ENCODE results near the gene ARAF. TPM values are rescaled to one million over a fixed set of nuclear protein-coding genes. Genes with fewer than 3 reads are reported as not detected.

Gene ARAF
- total RNA-seq, 1 donor from 2014 or later, result 69.9 TPM

GRCh38 chrX:47561659-47562151, 700 bp downstream of the ARAF start:
- intact Hi-C loops (cut with DNase I), result no loop called here
- DNase-seq (ENCODE audit: low spot score), result no peak

- intact Hi-C loops (cut with DNase I), result no loop called here
- no peak for DNase-seq (ENCODE audit: low spot score)
Measured at GRCh38 chrX:47562615-47563243, 1.7 kb downstream of the ARAF start.

DNA sequence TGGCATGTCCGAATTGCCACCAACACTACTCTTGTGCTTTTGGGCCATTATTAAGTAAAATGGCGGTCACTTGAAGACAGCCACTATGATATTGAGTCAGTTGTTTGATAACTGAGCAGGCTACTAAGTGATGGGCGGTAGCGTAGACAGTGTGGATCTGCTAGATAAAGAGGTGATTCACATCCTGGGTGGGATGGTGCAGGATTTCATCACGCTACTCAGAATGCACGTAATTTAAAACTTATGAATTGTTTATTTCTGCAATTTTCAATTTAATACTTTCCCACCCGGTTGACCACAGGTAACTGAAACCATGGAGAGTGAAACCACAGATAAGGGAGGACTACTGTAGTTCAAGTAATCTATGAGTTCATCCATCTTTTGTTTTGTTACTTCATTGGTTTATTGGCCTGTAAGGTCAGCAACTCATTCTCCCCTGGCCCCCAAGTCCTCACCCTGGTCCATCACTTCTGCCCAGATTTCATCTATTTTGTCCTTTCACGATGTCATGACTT, 2.9 kb downstream of the ARAF start:
- no peak for DNase-seq (ENCODE audit: low spot score)
- intact Hi-C loops (cut with DNase I), result no loop called here

DNA sequence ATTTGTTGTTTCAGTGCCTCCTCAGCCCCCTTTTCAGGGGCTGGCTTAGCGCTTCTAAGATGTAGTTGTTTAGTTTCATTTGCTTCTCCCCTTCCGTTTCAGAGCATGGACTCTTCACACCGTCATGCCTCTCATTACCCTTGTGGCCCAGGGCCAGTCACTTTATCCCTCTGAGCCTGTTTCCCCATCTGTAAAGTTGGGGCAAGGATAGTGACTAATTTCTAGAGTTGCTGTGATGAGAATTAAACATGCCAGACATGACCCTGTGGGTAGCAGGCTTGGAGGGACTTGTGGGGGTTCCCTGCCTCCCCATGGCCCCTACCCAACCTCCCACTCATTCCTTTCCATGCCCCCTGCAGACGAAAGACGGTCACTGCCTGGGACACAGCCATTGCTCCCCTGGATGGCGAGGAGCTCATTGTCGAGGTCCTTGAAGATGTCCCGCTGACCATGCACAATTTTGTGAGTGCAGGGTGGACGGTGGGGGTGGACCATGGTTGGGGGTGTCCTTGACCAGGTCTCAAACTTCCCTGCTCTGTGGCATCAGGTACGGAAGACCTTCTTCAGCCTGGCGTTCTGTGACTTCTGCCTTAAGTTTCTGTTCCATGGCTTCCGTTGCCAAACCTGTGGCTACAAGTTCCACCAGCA, 3.6 kb downstream of the ARAF start:
- intact Hi-C loops (cut with DNase I), result no loop called here
- DNase-seq (ENCODE audit: low spot score), result no peak

DNA sequence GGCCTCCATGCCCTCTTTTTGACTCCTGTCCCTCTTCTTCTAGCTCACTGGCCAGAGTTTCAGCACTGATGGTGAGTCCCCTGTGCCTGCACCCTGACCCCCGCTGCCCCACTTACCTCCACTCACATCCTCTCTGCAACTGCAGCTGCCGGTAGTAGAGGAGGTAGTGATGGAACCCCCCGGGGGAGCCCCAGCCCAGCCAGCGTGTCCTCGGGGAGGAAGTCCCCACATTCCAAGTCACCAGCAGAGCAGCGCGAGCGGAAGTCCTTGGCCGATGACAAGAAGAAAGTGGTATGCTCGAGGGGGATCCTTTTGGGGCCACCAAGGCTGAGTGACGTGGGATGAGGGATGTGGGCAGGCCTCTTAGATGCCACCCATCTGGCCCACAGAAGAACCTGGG, 5.8 kb downstream of the ARAF start:
- intact Hi-C loops (cut with DNase I), result no loop called here
- DNase-seq (ENCODE audit: low spot score), result no peak

DNA sequence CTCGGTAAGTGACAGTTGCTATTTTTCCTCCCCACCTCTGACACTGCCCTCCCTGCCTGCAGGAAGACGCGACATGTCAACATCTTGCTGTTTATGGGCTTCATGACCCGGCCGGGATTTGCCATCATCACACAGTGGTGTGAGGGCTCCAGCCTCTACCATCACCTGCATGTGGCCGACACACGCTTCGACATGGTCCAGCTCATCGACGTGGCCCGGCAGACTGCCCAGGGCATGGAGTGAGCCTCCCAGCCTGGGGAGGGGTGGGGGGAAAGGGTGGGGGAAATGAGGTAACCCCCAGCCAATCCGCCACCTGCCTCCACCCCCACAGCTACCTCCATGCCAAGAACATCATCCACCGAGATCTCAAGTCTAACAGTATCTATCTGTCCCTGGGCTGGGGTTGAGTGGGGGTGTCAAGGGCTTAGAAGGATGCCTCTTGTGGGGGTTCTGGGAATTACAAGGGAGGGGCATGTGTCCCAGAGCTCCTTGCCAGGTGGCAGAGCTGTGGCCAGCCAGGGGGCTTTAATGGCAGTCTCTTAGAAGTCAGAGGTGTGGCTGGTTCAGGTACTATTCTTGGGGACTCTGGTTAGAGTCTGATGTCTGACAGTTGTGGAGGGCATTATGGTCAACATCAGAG, 7.8 kb downstream of the ARAF start:
- intact Hi-C loops (cut with DNase I), result no loop called here
- DNase-seq (ENCODE audit: low spot score), result no peak

GRCh38 chrX:47570794-47571193, 9.8 kb downstream of the ARAF start:
- intact Hi-C loops (cut with DNase I), result loop anchor here (5.0 kb wide), 1 partner anchor 72 kb away; no protein-coding TSS in a partner anchor
- DNase-seq (ENCODE audit: low spot score), result no peak

- intact Hi-C loops (cut with DNase I), result loop anchor here (5.0 kb wide), 1 partner anchor 71 kb away; no protein-coding TSS in a partner anchor
- no peak for DNase-seq (ENCODE audit: low spot score)
Measured at GRCh38 chrX:47571215-47571614, 10.2 kb downstream of the ARAF start.

- intact Hi-C loops (cut with DNase I), result loop anchor here (5.0 kb wide), 1 partner anchor 70 kb away; no protein-coding TSS in a partner anchor
- DNase-seq (ENCODE audit: low spot score), result no peak
Measured at GRCh38 chrX:47571896-47572295, 10.9 kb downstream of the ARAF start.

DNA sequence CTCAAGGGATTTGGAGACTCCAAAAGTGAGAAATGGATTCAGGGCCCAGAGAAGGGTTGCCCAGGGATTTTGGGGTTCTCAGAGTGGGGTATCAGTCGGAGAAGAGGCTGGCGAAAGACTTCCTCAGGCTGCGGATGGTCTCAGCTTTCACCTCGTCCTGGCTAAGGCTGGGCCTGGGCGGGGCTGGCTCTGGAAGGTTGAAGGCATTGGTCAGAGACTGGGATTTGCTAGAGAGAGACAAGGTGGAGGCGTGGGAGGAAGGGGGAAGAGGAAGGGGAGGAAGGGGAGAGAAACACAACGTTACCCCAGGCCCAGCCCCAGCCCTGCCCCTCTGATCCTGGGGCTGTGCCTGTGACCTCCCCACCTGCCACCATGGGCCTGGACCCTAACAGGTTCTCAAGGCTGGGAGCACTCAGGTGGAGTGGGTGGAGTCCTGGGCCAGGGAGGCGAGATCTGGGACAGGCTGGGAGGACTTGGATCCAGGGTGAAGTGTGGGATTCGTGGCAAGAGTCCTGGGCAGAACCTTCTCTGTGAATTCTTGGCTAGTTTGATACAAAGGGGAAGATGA, 11.9 kb downstream of the ARAF start:
- DNase-seq (ENCODE audit: low spot score), result no peak
- intact Hi-C loops (cut with DNase I), result loop anchor here (5.0 kb wide), 1 partner anchor 69 kb away; no protein-coding TSS in a partner anchor

DNA sequence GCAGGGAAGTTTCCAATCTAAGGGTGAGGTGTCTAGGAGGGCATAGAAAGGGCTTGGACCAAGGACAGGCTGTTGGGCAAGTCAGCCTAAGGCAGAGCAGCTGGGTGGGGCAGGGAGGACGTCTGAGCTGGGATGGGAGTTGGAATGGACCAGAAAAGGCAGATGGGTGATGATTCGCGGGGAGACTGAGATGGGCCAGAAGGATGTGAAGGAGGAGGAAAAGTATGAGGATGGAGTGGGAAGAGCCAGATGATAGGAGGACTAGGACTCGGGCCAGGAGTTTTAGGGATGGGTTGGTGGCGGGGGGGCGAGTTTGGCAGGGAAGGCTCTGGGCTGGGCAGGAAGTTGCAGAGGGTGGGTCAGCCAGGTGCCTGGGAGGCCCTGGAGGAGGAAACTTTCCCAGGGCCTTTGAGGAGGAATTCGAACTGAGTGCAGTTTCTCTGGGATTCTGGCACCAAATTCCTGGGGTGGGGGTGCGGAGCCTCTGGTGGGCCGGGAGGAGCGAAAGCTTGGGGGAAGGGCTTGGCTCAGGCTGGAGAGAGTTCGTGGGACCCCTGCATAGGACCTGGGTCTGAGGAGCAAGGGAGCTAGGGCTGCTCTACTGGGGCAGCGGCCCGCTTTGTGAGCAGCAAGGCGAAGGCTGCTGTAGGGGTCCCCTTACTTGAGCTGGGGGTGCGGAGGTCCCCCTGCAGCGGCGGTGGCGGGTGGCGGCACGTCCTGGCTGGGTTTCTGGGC, 12.5 kb downstream of the ARAF start:
- DNase-seq (ENCODE audit: low spot score), result no peak
- intact Hi-C loops (cut with DNase I), result loop anchor here (5.0 kb wide), 1 partner anchor 69 kb away; no protein-coding TSS in a partner anchor

- intact Hi-C loops (cut with DNase I), result loop anchor here (5.0 kb wide), 1 partner anchor 68 kb away; no protein-coding TSS in a partner anchor
- DNase-seq (ENCODE audit: low spot score), result no peak
Measured at GRCh38 chrX:47574076-47574546, 13.1 kb downstream of the ARAF start.

DNA sequence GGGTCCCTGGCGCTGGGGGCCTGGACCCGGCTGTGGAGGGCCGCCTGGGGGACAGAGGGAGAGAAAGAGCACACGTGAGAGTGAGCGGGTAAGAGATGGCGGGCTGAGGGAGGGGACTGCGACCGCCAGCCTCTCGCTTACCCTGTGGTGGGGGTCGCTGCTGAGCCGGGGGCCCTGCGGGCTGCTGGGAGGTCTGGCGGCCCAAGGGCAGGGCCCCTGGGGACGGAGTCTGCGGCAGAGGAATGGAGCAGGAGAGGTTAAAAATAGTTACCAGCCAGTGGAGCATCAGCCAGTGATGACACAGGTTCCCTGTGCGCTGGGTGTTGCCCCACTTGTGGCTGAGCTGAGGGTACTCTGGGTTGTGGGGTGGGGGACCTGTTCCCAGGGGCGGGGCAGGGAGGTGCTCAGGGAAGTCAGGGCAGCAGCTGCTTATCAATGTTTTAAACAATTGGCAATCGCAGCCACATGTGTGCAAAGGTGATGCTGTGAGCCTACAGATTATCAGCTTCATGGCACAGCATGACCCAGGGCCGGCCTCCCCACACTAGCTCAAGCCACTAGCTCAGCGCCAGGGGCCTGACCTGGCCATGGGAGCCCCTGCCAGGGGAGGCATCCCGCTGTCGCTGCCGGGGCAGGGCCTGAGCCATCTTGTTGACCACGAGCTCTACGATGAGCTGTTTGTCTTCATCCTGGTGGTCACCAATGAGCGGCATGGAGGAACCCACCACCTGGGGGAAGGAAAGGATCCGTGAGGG, 13.7 kb downstream of the ARAF start:
- DNase-seq (ENCODE audit: low spot score), result no peak
- intact Hi-C loops (cut with DNase I), result loop anchor here (5.0 kb wide), 1 partner anchor 68 kb away; no protein-coding TSS in a partner anchor

GRCh38 chrX:47576021-47576898, 15.3 kb downstream of the ARAF start:
- DNase-seq (ENCODE audit: low spot score), result no peak
- intact Hi-C loops (cut with DNase I), result no loop called here

- intact Hi-C loops (cut with DNase I), result no loop called here
- DNase-seq (ENCODE audit: low spot score), result no peak
Measured at GRCh38 chrX:47577424-47577823, 16.4 kb downstream of the ARAF start.

DNA sequence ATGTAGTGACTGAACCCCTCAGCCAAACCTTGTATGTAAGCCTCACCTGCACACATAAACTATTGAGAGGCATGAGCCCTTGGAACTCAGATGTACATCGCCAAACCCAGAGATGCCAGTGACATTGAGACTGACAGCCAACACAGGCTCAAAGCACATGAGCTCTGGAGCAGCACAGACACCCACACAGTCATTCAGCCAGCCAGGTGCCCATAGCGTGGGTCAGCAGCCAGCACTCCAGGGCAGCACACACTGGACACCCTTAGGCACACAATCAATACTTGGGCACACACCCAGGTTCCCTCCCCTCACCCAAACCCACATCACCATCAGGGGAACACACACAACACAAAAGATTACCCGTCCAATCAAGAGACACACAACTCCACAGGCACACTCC, 16.9 kb downstream of the ARAF start:
- intact Hi-C loops (cut with DNase I), result no loop called here
- DNase-seq (ENCODE audit: low spot score), result no peak

- DNase-seq (ENCODE audit: low spot score), result no peak
- intact Hi-C loops (cut with DNase I), result no loop called here
Measured at GRCh38 chrX:47578692-47579091, 17.7 kb downstream of the ARAF start.

GRCh38 chrX:47579537-47579936, 18.5 kb downstream of the ARAF start:
- DNase-seq (ENCODE audit: low spot score), result no peak
- intact Hi-C loops (cut with DNase I), result no loop called here
